COLO829 (cell line): ENCODE measurements around the gene PSMD2.

Experiments
- DNase-seq: peaks from one replicate; pipeline ENCODE4 v3.0.0; 2012; ENCODE audit warnings: low spot score

The PSMD2 gene

DNA sequence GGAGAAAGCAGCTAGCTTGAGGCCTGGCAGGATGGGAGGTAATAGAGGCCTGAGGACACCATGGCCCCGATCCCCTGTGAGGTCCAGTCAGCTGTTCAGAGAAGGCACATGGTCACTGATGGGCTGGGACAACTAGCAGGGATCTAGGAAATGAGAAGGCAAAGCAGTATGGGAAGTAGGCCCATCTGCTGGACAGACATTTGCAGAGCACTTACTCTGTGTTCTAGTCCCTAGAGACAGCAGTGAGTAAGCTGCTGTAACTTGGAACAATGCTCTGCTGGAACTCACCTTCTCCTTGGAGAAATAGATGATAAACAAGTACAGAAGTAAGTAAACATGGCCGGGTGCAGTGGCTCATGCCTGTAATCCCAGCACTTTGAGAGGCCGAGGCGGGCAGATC, 16.1 kb upstream of the PSMD2 start:
- DNase-seq, result no peak

DNA sequence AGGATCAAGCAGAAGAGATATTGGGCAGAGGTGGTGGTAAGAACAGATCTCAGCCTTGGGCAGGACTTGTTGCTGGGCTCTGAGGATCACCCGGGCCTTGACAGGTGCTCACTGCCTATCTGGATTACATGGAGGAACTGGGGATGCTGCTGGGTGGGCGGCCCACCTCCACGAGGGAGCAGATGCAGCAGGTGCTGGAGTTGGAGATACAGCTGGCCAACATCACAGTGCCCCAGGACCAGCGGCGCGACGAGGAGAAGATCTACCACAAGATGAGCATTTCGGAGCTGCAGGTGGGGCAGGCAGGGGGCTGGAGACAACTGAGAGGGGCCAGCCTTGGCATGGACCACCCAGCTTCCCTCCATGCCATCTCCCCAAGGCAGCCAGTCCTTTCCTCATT, 15.4 kb upstream of the PSMD2 start:
- DNase-seq, result no peak

DNA sequence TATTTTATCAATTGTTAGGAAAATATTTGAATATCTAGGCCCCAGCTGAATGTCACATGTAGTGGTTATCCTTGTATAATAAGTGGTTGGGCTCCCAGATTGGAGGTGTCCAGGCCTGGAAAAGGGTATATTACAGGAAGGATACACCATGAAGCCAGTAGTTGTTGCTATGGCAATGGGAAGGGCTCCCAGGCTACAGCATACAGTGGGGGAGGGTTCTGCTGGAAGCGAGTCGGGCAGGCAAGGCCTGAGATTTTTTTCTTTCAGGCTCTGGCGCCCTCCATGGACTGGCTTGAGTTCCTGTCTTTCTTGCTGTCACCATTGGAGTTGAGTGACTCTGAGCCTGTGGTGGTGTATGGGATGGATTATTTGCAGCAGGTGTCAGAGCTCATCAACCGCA, 14.3 kb upstream of the PSMD2 start:
- DNase-seq, result peak; percentile 90

DNA sequence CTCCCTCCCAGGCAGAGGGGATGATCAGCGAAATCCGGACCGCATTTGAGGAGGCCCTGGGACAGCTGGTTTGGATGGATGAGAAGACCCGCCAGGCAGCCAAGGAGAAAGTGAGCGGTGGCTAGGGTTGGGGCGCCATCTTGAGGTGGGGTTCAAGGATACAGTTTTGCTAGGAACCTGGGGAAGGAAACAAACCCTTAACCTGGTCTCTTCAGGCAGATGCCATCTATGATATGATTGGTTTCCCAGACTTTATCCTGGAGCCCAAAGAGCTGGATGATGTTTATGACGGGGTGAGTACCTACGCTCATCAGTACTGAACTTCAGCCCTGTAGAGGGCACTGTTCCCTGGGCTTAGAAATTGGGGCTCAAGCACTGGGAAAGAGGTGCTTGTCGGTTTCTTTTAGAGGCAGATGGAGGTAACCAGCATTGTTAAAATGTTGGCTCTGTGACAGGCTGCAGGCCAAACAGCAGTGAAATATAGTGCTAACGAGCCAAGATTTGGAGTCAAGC, 9.6 kb upstream of the PSMD2 start:
- peak; percentile 75 for DNase-seq

DNA sequence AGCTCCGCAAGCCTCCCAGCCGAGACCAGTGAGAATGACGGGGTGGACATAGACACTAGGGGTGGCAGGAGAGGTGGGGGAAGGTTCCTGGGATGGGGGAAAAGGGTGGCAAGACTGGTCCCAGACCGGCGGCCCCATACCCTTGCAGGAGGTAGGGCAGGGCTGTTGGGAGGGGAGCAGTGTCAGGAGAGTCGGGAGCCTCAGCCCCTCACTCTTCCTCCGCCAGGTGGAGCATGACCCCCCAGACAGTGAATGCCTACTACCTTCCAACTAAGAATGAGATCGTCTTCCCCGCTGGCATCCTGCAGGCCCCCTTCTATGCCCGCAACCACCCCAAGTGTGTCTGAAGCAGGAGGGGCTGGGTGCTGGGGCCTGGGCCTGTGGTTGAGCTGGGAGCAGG, 8.7 kb upstream of the PSMD2 start:
- DNase-seq, result no peak

DNA sequence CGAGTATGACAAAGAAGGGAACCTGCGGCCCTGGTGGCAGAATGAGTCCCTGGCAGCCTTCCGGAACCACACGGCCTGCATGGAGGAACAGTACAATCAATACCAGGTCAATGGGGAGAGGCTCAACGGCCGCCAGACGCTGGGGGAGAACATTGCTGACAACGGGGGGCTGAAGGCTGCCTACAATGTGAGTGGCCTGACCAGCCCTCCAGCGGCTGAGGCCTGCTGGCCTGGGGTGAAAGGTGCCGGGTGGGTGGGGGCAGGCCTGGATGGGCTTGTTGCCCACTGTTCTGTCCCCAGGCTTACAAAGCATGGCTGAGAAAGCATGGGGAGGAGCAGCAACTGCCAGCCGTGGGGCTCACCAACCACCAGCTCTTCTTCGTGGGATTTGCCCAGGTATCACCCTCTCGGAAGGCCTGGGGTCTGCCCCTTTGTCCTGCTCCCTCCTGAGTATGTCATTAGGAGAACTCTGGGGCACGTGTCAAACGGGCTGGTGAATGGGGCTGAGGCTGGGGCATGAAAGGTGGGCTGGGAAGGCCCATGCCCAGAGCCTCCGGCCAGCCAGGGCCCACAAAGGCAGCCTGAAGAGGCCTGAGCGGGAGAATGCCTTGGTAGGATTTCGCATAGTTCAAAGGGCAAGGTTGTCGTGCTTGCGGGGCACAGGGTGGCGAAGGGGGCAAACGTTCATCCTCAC, 7.8 kb upstream of the PSMD2 start:
- DNase-seq, result no peak

DNA sequence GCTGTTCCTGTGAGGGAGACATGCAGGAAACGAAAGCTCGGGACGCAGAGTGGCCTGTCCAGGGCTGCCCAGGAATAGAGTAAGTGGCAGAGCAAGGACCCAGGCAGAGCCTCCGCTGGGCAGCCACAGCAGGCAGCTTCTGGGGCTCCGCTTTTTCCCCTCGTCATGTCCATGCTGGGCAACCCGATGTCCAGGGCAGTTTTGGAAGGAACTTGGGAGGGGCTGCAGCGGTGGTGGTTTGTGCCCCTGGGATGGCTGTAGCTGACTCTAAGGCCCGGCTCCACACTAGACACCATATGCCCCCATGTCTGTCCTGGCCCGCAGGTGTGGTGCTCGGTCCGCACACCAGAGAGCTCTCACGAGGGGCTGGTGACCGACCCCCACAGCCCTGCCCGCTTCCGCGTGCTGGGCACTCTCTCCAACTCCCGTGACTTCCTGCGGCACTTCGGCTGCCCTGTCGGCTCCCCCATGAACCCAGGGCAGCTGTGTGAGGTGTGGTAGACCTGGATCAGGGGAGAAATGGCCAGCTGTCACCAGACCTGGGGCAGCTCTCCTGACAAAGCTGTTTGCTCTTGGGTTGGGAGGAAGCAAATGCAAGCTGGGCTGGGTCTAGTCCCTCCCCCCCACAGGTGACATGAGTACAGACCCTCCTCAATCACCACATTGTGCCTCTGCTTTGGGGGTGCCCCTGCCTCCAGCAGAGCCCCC, 7.1 kb upstream of the PSMD2 start:
- DNase-seq, result no peak

DNA sequence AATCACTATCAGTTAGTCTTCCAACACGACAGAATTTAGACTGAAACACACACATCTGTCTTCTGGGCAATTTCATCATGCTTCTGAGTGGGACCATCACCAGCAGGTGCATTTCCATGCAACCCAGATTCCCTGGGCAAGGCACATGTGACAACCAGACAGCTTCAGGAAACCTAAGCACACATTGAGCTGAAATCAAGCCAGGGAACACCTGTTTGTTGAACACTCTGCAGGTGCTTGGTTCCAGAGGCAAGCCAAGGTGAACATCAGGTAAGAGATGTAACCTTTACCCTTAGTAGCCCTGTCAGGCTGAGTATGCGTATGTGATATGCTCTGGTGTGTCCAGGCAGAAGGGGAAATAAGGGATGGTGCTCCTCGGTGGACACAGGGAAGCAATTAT, 3.3 kb upstream of the PSMD2 start:
- DNase-seq, result no peak

DNA sequence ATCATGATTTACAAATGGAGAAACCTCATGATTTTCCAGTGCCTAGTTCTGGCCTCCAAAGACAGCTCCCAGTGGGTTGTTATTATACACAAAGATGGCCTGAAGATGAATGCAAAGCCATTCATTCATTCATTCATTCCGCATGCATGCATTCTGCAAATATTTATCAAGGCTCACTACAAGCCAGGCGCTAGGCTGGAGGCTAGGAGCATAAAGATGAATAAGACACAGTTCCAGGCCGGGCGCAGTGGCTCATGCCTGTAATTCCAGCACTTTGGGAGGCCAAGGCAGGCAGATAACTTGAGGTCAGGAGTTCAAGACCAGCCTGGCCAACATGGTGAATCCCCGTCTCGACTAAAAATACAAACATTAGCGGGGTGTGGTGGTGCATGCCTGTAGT, 2.4 kb upstream of the PSMD2 start:
- no peak for DNase-seq

DNA sequence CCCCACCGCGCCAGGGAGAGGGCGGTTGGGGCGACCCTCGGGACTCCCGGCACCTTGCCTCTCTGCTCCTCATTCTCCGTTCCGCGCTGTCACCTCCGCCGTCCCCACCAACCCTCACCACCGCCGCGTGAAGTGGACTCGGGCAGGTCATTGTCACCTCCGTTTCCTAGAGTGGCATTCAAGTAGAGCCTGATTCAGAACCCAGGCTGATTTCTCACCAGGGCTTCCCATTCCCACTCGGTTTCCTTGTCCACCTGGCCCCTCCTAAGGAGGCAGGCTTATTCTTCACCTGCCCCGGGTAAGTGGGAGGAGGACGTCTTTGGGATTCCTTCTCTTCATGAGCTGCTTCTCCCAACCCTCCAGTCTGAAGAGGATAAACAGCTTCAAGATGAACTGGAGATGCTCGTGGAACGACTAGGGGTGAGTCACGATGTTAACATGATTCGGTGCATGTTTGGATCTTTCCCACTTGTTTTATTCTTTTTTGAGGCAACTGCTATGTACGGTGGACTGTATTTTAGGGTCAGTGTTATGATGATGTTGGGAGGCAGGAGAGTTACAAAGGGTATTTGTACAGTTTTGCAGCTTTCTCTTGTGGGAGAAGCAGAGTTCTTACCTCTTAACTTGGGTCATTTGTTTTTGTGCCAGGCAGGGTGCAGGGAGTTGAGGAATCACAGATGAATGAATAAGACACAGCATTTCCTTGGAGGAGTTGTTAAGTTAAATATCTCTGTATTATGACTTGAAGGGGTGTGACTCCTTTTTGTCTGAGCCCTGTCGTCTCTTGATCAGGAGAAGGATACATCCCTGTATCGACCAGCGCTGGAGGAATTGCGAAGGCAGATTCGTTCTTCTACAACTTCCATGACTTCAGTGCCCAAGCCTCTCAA, 692 bp downstream of the PSMD2 start:
- DNase-seq, result no peak

DNA sequence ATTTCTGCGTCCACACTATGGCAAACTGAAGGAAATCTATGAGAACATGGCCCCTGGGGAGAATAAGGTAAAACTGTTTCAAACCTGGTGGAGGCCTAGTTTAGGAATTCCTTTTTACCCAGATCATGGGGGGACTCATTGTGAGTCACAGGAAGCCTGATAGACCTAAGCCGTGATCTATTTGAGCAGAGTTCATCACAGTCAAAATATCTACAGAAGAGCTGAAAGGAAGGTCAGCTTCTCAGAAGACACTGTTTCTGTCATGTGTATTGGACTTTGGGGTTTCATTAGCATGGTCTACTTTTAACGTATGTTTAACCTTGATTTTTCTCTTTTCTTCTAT, 1.3 kb downstream of the PSMD2 start:
- no peak for DNase-seq

DNA sequence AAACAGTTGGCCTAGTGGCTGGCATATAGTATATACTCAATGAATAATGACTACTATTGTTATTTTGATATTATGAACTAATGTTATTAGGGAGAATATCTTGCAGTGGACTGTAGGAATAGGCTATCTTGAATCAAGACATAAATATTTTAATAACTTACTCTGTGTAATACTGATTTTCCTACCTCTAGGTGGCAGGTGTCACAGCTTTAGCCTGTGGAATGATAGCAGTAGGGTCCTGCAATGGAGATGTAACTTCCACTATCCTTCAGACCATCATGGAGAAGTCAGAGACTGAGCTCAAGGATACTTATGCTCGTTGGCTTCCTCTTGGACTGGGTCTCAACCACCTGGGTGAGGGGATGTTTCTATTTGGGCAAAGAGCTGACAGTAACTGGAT, 6.5 kb downstream of the PSMD2 start:
- DNase-seq, result no peak

DNA sequence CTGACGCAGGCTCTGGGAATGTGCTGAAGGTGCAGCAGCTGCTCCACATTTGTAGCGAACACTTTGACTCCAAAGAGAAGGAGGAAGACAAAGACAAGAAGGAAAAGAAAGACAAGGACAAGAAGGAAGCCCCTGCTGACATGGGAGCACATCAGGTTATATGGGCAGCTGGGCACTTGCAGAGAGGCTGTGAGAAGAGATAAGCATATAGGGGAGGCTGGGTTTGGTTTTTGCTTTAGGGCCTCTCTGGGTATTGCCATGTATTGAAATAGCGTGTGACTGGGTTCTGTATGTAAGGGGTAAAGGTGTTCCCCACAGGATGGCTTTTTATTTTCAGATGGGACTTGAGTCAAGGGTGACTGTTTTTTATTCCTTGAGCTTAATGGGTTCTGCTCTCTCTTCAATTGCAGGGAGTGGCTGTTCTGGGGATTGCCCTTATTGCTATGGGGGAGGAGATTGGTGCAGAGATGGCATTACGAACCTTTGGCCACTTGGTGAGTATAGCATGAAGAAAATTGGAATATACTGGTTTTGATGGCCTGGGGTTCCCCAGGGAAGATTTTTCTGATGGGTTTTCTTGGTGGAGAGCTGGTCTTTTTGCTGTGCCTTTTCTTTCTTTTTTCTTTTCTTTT, 7.4 kb downstream of the PSMD2 start:
- DNase-seq, result no peak

DNA sequence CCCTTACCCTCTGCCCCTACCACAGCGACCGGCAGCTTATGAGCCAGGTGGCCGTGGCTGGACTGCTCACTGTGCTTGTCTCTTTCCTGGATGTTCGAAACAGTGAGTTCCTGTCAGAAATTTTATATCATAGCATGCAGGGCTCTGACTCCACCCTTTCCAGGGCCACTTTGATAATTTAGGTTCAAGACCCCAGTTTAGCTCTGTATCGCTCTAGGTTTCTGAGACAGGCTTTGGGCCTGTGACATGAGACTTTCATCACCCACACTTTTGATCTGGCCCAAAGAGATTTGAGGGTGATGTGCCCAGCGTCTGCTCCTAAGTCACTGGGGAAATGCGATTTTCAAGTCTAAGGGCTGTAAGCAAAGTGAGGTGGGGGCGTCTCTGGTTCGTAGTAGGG, 8.9 kb downstream of the PSMD2 start:
- no peak for DNase-seq

DNA sequence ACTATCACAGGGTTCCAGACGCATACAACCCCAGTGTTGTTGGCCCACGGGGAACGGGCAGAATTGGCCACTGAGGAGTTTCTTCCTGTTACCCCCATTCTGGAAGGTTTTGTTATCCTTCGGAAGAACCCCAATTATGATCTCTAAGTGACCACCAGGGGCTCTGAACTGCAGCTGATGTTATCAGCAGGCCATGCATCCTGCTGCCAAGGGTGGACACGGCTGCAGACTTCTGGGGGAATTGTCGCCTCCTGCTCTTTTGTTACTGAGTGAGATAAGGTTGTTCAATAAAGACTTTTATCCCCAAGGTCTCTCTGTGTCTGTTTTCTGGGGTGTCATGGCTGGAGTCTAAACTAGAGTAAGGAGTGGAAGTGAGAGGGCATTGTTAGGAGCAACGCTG, 9.7 kb downstream of the PSMD2 start:
- no peak for DNase-seq

DNA sequence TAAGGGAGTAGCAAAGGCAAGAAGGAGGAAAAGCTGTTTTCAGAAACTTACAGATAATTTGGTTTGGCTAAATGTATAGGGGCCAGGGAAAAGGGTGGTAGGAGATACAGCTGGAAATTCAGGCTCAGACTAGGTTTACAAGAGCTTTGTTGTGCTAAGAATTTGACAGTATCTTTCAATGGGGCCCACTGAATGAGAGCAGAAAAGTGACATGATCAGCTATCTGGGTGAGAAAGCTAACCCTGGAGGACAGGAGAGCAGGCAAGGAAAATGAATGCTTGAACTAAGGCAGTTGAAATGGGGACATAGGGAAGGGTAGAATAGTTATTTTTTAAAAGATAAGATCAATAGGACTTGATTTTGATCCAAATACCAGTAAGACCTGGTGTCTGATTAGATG, 12.6 kb downstream of the PSMD2 start:
- no peak for DNase-seq

DNA sequence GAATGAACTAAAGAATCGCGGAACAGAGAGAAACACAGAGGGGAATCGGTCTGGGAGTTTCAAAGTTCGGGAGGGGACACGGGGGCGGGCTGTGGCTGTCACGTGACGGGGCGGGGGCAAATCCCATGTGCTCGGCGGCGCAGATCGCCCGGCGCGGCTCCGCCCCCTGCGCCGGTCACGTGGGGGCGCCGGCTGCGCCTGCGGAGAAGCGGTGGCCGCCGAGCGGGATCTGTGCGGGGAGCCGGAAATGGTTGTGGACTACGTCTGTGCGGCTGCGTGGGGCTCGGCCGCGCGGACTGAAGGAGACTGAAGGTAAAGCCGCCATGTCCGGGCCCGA, 15.3 kb downstream of the PSMD2 start, which contains the start of gene EIF4G1:
Gene EIF4G1 (plus strand): TSS at position 244 of the 337 bp plus-strand sequence. CDS start 1,191 bp downstream, outside the sequence.
- DNase-seq, result peak; percentile 97

DNA sequence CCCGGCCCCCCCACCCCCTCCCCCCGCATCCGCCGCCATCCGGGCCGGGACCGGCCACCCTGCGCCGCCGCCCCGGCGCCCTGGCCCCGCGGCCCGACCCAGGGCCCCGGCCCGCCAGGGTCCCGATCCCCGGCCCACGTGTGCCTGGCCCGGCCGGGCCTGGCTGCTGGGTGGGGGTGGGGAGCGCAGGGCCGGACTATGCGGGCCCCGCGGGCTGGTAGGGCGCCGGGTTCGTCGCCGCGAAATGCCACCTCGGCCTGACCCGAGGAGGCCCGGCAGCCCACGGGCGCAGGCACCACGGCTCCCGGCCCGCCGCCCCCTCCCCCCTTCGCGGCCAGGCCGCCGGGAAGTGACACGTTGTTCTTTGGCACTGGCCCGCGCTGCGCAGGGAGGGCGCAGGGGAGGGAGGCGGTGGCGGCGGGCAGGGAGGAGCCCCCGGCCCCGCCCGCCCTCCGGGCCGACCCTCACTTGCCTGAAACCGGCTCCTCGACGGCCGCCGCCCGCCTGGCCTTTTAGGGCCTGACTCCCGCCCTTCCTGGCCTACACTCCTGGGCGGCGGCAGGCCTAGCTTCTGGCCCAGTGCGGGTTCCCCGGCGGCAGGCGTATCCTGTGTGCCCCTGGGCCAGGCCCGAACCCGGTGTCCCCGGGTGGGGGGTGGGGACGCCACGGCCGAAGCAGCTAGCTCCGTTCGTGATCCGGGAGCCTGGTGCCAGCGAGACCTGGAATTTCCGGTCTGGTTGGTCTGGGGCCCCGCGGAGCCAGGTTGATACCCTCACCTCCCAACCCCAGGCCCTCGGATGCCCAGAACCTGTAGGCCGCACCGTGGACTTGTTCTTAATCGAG, 15.9 kb downstream of the PSMD2 start:
- DNase-seq, result peak; percentile 56

DNA sequence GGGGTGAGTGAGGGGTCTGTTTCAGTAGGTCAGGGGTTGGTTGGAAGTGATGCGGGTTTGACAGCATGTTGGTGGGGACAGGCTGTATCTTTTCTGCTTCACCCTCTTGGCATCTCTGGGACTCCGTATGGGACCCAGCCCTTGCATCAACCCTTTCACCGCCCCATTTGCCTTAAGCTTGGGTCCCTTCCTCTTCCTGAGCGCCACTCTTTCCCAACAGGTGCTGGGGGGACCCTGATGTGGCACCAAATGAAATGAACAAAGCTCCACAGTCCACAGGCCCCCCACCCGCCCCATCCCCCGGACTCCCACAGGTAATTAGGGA, 16.5 kb downstream of the PSMD2 start:
- DNase-seq, result no peak

DNA sequence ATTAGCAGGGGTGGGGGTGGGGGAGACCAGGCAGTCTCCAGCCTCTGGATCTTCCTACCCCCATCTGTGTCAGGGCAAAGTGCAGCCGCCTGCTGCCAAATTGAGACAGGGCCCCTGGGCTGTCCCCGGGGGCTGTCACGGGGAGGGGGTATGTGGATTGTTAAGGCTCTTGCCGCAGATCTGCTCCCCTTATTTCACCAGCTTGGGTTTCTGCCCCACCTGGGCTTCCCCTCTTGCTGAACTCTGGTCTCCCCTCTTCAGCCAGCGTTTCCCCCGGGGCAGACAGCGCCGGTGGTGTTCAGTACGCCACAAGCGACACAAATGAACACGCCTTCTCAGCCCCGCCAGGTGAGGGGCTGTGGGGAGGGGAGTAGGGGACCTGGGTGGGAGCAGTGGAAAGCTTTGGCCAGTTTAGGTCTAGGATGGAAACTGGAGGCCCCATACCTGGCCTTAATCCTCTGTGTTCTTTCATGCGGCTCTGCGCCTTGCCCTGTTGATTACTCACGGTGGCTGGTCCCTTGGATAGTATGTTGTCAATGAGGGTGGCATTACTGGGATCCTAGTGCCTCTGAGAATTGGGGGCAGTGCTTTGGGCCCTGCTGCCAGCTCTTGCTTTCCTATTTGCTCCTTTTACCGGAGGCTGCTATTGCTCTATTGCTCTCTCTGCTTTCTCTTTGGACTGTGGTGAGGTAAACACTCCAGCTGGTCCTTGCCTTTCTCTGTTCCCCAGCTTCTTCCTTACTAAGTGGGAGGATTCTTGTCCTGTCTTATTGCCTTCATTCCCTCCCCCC, 17.0 kb downstream of the PSMD2 start:
- no peak for DNase-seq

DNA sequence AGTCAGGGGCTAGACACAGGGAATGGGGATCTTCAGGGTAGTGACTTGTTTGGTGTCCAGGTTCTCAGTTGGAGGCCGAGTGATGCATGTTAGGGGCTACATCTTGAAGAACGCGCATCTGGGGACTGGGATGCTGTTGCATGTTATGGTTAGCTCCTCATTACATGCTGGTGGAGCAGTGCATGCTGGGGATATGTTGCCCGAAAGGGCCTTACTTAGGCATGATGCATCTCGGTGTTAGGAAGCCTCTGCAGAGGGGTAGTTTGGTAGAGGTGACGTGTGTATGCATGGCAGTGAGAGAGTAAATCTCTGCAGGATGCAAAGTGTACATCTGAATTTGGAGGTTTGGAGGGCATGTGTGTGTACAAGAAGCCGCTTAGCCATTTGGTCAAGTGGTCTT, 17.8 kb downstream of the PSMD2 start:
- DNase-seq, result no peak
